Adrenal gland (tissue), 12 donors: Measurements from ENCODE around the gene FARS2. TPM values are rescaled to one million over a fixed set of nuclear protein-coding genes. Genes with fewer than 3 reads are reported as not detected.

Source experiments
- DNase-seq, 7 donors: peaks; one replicate each; pipeline ENCODE4 v3.0.0-alpha.2; 2019 to 2020
- H3K27ac ChIP-seq, 5 donors: fragments of 200-600 bp; sonication (generic) in 4 of 5; 1 replicate in 3 of 5; 2 replicates in 2 of 5; pipeline versions ENCODE4 v1.5.1 to v1.8.0; 2016 to 2020; ENCODE audit warnings: mild to moderate bottlenecking in 1 of 5
- H3K27me3 ChIP-seq: fragments of 200-600 bp; 2 replicates; pipeline ENCODE4 v1.8.0; 2021
- H3K36me3 ChIP-seq, 2 donors: fragments of 200-600 bp; replicated peaks in 1 of 2; 1 replicate in 1 of 2; 2 replicates in 1 of 2; pipeline versions ENCODE4 v1.5.1 to v1.8.0; 2018 to 2022
- H3K4me1 ChIP-seq, 2 donors: fragments of 200-600 bp; replicated peaks in 1 of 2; 1 replicate in 1 of 2; 2 replicates in 1 of 2; pipeline versions ENCODE4 v1.5.1 to v1.8.0; 2018 to 2021
- H3K4me3 ChIP-seq, 4 donors: fragments of 200-600 bp; sonication (generic) in 3 of 4; one replicate each; pipeline ENCODE4 v1.5.1; 2016 to 2018
- H3K9me3 ChIP-seq, 3 donors: fragments of 200-600 bp; sonication (generic) in 1 of 3; replicated peaks in 1 of 3; 1 replicate in 2 of 3; 2 replicates in 1 of 3; pipeline versions ENCODE4 v1.5.1 to v1.8.0; 2016 to 2021
- POLR2A ChIP-seq, 2 donors: fragments of 450-650 bp; IDR thresholded peaks; one replicate each; pipeline ENCODE4 v1.6.1; 2017; ENCODE audit warnings: antibody characterized with exemption in 2 of 2, mild to moderate bottlenecking in 2 of 2, moderate library complexity in 1 of 2
- WGBS, 4 donors: extraction: QIAGEN DNeasy Blood & Tissue Kit in 2 of 4; methylation state at CpG; one replicate each; pipeline versions ENCODE4 v1.1.5 to v1.1.7; 2013 to 2017; 5-methylcytosine and 5-hydroxymethylcytosine counted together
- intact Hi-C, 2 donors: fragments of 100-400 bp; cut with DNase I; formaldehyde crosslinking; loops; one replicate each; pipeline versions ENCODE4 v1.14.1 to v1.15.0; 2022 to 2023
- polyA plus RNA-seq, 3 donors: library from polyadenylated mRNA; stranded (reverse); fragments of 200-250 nt in 2 of 3; fragments of 350-450 nt in 1 of 3; fragmentation: Illumina TruSeq in 1 of 3; extraction: RNeasy Lipid Tissue Mini Kit (QIAGEN cat#74804) in 1 of 3; gene quantifications; one replicate each; pipeline ENCODE4 v1.2.3, GENCODE V29; 2013 to 2014
- total RNA-seq, 9 donors: library from RNA; depleted of rRNA in 4 of 9; stranded (reverse); fragments of >200 nt in 4 of 9; fragments of 120-200 nt in 1 of 9; fragmentation: NEBNext Ultra II Directional in 1 of 9; extraction: Animal tissue kit (Norgen Biotek cat#: 25700) in 1 of 9; gene quantifications; one replicate each; pipeline versions ENCODE4 v1.1.0 to v1.2.4, GENCODE V29; 2013 to 2023
- TF ChIP-seq, protein P1 (sequence below), 6 experiments: fragments of 450-650 bp in 4 of 6; fragments of 200-600 bp in 2 of 6; sonication (generic) in 1 of 6; IDR thresholded peaks; 1 replicate in 5 of 6; 2 replicates in 1 of 6; pipeline versions ENCODE4 v1.5.1 to v1.8.0; 2016 to 2021; ENCODE audit warnings: antibody characterized with exemption in 6 of 6, mild to moderate bottlenecking in 2 of 6, moderate library complexity in 1 of 6
- donor health status: healthy with polysubstance abuse.
- donor health status: Bipolar disorder and iron deficiency.
- donor health status: DM: yes; HTN: yes; CAD: no.
- donor health status: DM: no; HTN: no; CAD: no.
- donor health status: DM: no; HTN: no; CAD: no.
- donor health status: DM: yes; HTN: yes; CAD: no.

Gene FARS2
- total and polyA plus RNA-seq, 12 donors = 7.2 to 55.2 (median 19.8) TPM

- Histone ChIP-seq H3K4me1 (no peaks in the 10 kb centered on the region), H3K27ac (no peak overlapping the region), H3K27me3 (no peaks in the 10 kb centered on the region), H3K4me3 (no peak overlapping the region), H3K9me3 (peaks cover 0 to 6% (median 0%) of the 10 kb centered on the region in 3 donors), H3K36me3 (no peaks in the 10 kb centered on the region)
- intact Hi-C loops = no loop called here
- 96 to 98% (median 97%) methylated on average over 9 of the region's 9 CpGs for WGBS, 4 donors
- TF ChIP-seq POLR2A (IDR thresholded peaks at IDR 0.05) = no peak
- TF ChIP-seq, protein P1, sequence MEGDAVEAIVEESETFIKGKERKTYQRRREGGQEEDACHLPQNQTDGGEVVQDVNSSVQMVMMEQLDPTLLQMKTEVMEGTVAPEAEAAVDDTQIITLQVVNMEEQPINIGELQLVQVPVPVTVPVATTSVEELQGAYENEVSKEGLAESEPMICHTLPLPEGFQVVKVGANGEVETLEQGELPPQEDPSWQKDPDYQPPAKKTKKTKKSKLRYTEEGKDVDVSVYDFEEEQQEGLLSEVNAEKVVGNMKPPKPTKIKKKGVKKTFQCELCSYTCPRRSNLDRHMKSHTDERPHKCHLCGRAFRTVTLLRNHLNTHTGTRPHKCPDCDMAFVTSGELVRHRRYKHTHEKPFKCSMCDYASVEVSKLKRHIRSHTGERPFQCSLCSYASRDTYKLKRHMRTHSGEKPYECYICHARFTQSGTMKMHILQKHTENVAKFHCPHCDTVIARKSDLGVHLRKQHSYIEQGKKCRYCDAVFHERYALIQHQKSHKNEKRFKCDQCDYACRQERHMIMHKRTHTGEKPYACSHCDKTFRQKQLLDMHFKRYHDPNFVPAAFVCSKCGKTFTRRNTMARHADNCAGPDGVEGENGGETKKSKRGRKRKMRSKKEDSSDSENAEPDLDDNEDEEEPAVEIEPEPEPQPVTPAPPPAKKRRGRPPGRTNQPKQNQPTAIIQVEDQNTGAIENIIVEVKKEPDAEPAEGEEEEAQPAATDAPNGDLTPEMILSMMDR (IDR thresholded peaks at IDR 0.05) = no peak
- DNase-seq = no peak
These were observed 488.4 kb downstream of the FARS2 start for GRCh38 chr6:5749651-5750215.

DNA sequence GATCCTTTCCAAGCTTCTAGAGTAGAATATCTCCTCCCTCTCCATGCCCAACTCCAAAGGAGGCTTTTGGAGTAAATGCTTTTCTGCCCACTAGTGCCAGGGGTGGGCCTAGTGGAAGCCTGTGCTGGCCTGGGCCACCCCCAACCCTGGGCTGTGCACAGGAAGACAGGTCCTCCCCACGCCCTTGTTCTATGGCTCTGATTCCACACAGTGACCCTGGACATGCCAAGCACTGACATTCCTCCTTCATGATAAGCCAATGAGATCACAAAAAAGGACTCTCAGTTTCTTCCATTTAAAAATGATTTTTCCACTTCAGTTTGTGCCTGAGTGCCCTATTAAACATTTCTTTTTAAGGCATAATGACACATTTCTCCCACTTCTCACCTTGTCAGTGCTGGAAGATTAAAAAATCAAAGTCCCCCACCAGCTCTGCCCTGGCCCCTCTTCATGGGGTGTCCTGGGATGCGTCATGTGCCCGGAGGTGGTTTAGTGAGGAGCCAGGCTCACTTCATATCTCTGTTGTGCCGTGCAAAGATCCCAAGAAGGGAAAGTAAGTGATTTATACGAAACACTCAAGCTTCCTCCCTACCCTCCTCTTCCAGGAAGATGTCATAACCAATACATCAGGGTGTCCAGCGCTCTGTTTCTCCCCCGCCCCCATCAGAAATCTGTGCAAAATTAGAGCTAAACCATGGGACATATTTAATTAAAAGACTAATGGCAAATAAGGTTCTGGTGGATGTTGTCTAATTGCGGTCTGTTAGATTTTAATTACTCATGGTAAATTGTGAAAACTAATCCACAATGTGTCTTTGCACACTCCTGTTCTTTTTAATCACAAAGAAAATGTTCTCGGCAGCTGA, 490.4 kb downstream of the FARS2 start:
- Histone ChIP-seq H3K4me3 (no peak overlapping the region), H3K4me1 (no peaks in the 10 kb centered on the region), H3K27ac (peak overlapping the region in 1 of 5 donors; percentile 36), H3K9me3 (peaks cover 0 to 8% (median 0%) of the 10 kb centered on the region in 3 donors), H3K36me3 (no peaks in the 10 kb centered on the region), H3K27me3 (no peaks in the 10 kb centered on the region)
- no peak for DNase-seq
- no peak for TF ChIP-seq POLR2A (IDR thresholded peaks at IDR 0.05)
- TF ChIP-seq, protein P1 (IDR thresholded peaks at IDR 0.05) = no peak
- intact Hi-C loops = no loop called here
- WGBS, 4 donors = 77 to 90% (median 81%) methylated on average over 7 to 9 of the region's 9 CpGs

DNA sequence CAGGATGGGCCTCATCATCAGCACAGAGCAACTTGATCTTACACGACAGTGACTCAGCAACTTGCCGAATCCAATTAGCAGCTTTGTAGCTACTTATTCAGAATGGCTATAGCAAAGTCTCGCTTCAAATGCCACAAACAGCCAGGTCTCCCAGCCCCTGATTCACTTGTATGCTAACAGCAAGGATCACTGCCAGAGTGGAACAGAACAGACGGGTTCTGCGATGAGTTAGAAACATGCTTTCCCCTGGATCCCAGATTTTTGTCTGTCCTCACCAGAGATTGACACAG, 491.0 kb downstream of the FARS2 start:
- peak in 1 of 7 donors; percentile 66 for DNase-seq
- Histone ChIP-seq H3K36me3 (no peaks in the 10 kb centered on the region), H3K27ac (peak overlapping the region in 1 of 5 donors; percentile 36), H3K9me3 (peaks cover 0 to 8% (median 0%) of the 10 kb centered on the region in 3 donors), H3K4me1 (no peaks in the 10 kb centered on the region), H3K4me3 (no peak overlapping the region), H3K27me3 (no peaks in the 10 kb centered on the region)
- WGBS, 4 donors = 73 to 92% (median 85%) methylated on average over 5 of the region's 5 CpGs
- intact Hi-C loops = no loop called here
- TF ChIP-seq, protein P1 (IDR thresholded peaks at IDR 0.05) = no peak
- no peak for TF ChIP-seq POLR2A (IDR thresholded peaks at IDR 0.05)

DNA sequence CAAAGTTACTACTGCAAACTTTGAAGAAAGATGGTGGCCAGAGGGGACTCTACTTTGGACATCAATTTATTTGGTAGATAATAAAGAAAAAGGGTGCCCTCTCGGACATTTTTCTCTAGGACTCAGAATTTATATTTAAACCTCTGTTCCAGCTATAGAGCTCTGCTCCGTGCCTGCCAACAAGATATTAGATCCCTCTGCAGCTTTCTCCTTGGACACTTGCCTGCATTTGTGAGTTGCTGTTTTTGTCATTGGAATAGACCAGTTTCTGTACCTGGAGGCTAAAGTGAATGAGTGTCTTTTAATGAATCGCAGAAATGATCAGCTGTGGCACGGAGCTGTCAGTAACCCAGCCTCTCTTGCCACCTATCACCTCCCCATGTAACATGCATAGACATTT, 491.9 kb downstream of the FARS2 start:
- WGBS, 4 donors = 90 to 95% (median 93%) methylated on average over 4 of the region's 4 CpGs
- no peak for TF ChIP-seq POLR2A (IDR thresholded peaks at IDR 0.05)
- TF ChIP-seq, protein P1 (IDR thresholded peaks at IDR 0.05) = no peak

More for the DNA sequence above, 491.9 kb downstream of the FARS2 start:
- H3K27ac ChIP-seq = no peak overlapping the region
- H3K27me3 ChIP-seq = no peaks in the 10 kb centered on the region
- DNase-seq = no peak
- no peaks in the 10 kb centered on the region for H3K36me3 ChIP-seq
- intact Hi-C loops = no loop called here
- H3K9me3 ChIP-seq = peaks cover 0 to 8% (median 0%) of the 10 kb centered on the region in 3 donors
- no peak overlapping the region for H3K4me3 ChIP-seq
- no peaks in the 10 kb centered on the region for H3K4me1 ChIP-seq
